CD1c-positive myeloid dendritic cell (primary cell): ENCODE measurements around the gene SCML1.
"Not testable (repeated sequence)": the region's sequence is repeated elsewhere in the genome, so short reads cannot be mapped to it uniquely, and the experiment has no call there.

Source experiments
- DNase-seq: peaks from one replicate; pipeline ENCODE4 v3.0.0-alpha.2; 2016; ENCODE audit errors: extremely low spot score

SCML1 gene

DNA sequence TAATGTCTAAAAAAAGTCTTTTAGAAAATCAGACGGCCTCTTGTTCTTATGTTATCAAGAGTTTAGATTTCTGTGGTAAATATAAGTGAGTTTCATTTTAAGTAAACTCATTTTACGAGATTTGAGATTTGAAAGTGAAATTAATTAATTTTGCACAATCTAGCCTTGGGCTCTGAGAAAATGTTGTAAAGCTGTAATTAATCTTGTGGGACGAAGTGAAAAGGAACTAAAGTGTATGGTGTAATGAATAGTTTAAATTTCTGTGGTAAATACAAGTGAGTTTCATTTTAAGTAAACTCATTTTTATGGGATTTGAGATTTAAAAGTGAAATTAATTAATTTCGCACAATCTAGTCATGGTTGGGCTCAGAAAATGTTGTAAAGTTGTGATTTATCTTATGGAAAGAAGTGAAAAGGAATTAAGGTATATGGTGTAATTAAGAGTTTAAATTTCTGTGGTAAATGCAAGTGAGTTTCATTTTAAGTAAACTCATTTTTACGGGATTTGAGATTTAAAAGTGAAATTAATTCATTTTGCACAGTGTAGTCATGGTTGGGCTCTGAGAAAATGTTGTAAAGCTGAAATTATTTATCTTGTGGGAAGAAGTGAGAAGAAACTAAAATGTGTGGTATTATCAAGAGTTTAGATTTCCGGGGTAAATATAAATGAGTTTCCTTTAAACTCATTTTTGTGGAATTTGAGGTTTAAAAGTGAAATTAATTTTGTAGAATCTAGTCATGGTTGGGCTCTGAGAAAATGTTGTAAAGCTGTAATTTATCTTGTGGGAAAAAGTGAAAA is 1.6 kb downstream of the SCML1 start:
- no peak for DNase-seq

- no peak for DNase-seq
Observed at GRCh38 chrX:17740137-17741122, 3.1 kb downstream of the SCML1 start.

GRCh38 chrX:17741123-17741511 is 3.8 kb downstream of the SCML1 start:
- DNase-seq: no peak

DNA sequence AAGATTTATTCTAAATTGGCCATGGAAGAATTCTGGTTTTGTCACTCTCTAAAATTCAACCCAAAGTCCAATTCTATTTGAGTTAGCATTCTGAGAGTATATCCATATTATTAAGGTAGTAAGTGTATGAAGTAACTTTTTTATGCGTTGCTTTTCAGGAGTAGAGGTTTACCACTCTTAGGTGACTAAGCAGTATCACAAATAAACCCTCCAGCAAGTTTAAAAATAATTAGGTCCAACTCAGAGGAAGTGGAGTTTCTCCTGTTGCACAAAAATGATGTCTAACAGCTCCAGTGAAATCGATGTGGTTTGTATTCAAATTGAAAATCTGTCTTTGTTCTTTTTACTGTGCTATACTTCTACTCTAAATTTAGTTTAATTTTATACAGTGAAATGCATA is 6.6 kb downstream of the SCML1 start:
- no peak for DNase-seq

- DNase-seq: no peak
Observed at GRCh38 chrX:17744896-17745523, 7.7 kb downstream of the SCML1 start.

DNA sequence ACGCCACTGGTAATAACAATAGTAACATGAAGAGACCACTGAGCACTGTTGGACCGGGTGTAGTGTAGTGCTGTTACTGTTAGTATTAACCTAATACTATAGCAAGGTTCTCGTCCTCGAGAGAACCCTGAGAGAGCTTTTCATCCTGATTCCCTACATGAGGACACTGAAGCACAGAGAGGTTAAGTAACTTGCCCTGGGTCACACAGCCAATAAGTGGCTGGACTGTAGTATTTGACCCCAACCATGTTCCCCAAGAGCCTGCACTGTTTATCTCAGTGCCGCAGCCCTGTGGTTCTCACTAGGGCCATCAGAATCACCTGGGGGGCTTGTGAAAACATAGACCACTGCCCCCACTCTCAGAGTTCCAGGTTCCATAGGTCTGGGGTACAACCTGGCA is 10.4 kb downstream of the SCML1 start:
- DNase-seq: no peak

GRCh38 chrX:17748684-17749083 is 11.4 kb downstream of the SCML1 start:
- DNase-seq: no peak

DNA sequence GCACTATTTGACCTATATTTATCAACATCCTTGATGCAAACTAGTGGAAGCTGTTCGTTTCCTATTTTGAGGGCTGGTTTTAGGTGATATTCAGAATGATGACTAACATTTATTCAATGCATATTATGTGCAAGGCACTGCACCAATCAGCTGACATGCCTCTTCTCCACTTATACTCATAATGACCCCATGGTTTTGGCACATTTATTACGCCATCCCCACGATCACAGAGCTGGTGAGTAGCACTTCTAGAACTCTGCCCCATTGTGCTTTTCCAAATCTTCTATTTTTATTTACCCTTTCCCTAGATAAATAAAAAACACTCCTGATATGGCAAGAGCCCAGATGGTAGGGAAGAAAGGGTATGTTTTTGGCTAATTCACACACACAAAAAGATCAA is 13.1 kb downstream of the SCML1 start:
- no peak for DNase-seq

- no peak for DNase-seq
Observed at GRCh38 chrX:17758382-17758781, 21.1 kb downstream of the SCML1 start.

DNA sequence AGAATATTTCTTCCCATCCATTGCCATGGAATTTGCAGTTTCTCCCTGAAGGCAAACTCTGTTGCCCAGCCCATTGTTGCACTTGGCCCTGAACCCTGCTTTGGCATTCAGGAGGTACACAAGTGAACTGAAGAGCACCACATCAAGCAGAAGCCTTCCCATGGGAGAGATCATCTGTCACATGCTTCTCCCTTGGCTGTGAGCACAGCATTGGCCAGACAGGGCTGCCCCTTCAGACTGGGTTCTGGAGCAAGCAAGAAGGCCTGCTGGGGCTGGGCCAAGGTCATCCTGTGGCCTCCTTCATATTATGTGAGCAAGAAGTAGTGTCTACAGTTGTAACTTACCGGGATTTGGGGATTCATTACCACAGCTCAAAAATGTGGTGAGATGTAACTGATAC is 22.7 kb downstream of the SCML1 start:
- no peak for DNase-seq

DNA sequence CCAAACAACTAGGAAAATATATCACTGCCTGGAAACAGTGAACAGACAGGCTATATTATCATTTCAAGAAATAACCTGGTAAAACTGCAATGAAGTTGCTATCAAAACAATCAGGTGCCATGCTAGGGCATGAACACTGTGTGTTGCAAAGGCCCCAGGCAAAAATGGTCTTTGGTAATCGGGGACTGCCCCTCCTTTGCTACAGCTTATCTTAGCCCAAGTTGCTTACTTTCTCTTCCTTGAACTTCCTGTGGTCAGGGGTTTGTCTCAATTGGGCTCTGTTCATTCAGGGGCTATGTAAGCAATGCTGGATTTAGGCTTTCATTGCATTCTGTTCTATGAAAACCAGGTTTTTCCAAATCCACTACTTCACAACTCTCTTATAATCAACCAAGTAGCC is 30.4 kb downstream of the SCML1 start:
- DNase-seq: no peak

GRCh38 chrX:17768997-17769396 is 31.7 kb downstream of the SCML1 start:
- DNase-seq: no peak

GRCh38 chrX:17769701-17770269 is 32.5 kb downstream of the SCML1 start:
- no peak for DNase-seq

- no peak for DNase-seq
Observed at GRCh38 chrX:17773221-17773876, 36.1 kb downstream of the SCML1 start.

- DNase-seq: no peak
Observed at GRCh38 chrX:17774053-17774452, 36.8 kb downstream of the SCML1 start.

DNA sequence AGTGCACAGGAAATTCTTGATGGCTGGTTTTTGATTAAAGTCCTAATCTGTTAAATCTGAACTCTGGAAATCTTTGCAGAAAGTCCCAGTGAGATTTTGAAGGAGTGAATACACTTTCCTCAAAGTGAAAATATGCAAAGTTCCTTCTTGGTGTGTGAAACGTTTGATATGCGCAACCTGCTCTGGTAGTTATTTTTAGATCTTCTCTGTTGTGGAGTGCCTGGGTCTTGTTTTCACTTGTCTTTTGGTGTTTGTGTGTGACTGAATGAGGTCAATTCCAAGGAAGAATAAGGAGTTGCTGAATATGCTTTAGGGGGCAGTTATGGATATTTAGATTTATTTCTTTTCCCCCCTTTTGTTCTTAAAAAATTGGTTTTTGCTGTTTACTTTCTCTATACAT is 41.7 kb downstream of the SCML1 start:
- no peak for DNase-seq

GRCh38 chrX:17779434-17779833 is 42.1 kb downstream of the SCML1 start:
- DNase-seq: no peak

DNA sequence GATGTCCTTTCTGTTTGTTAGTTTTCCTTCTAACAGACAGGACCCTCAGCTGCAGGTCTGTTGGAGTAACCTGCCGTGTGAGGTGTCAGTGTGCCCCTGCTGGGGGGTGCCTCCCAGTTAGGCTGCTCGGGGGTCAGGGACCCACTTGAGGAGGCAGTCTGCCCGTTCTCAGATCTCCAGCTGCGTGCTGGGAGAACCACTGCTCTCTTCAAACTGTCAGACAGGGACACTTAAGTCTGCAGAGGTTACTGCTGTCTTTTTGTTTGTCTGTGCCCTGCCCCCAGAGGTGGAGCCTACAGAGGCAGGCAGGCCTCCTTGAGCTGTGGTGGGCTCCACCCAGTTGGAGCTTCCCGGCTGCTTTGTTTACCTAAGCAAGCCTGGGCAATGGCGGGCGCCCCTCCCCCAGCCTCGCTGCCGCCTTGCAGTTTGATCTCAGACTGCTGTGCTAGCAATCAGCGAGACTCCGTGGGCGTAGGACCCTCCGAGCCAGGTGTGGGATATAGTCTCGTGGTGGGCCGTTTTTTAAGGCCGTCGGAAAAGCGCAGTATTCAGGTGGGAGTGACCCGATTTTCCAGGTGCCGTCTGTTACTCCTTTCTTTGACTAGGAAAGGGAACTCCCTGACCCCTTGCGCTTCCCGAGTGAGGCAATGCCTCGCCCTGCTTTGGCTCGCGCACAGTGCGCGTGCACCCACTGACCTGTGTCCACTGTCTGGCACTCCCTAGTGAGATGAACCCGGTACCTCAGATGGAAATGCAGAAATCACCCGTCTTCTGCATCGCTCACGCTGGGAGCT is 49.5 kb downstream of the SCML1 start:
- DNase-seq: not testable (repeated sequence)

DNA sequence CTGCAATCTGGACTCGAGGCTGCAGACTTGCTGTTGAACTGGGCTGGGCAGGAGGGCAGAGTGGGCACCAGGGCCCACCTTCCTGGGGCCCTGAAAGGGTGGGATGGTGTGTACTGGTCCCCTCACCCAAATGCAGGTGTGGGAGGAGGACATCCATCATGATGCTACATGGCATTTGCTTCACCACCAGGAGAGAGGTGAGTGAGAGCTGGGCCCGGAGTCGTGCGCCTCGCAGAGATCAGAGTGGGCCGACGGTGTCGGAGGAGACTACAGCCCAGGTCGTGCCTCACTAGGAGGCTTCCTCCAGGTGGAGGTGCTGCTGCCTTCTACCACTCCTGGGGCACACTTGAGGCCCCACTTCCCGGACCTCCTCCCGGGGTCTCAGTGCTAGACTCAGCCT is 50.3 kb downstream of the SCML1 start:
- no peak for DNase-seq

- peak; percentile 43 for DNase-seq
Observed at GRCh38 chrX:17788439-17788838, 51.1 kb downstream of the SCML1 start.
